Trophoblast cell (in vitro differentiated cells and primary cell): ENCODE results near the gene SPZ1.
A peak's percentile ranks its signal among the peaks of the same experiment; 100 is the strongest.

Source experiments
- DNase-seq, 2 donors: peaks; one replicate each; pipeline ENCODE4 v3.0.0-alpha.2; 2016
- H2AFZ ChIP-seq: 2 replicates; pipeline ENCODE4 v1.6.1; 2013; ENCODE audit warnings: low read length, moderate library complexity, mild to moderate bottlenecking; ENCODE audit not compliant: insufficient read depth, poor library complexity
- H2AK5ac ChIP-seq: 2 replicates; pipeline ENCODE4 v1.6.1; 2013; ENCODE audit warnings: mild to moderate bottlenecking, low read length
- H2BK120ac ChIP-seq: 2 replicates; pipeline ENCODE4 v1.6.1; 2013; ENCODE audit warnings: low read length, mild to moderate bottlenecking, moderate library complexity; ENCODE audit not compliant: insufficient read depth, poor library complexity
- H2BK12ac ChIP-seq: 2 replicates; pipeline ENCODE4 v1.6.1; 2013; ENCODE audit warnings: mild to moderate bottlenecking, low read length, moderate library complexity
- H2BK5ac ChIP-seq: 2 replicates; pipeline ENCODE4 v1.6.1; 2013; ENCODE audit warnings: low read length, low read depth, moderate library complexity, mild to moderate bottlenecking; ENCODE audit not compliant: poor library complexity
- H3K14ac ChIP-seq: 2 replicates; pipeline ENCODE4 v1.6.1; 2013; ENCODE audit warnings: mild to moderate bottlenecking, low read length
- H3K18ac ChIP-seq: 2 replicates; pipeline ENCODE4 v1.6.1; 2013; ENCODE audit warnings: mild to moderate bottlenecking, low read length
- H3K23ac ChIP-seq: 2 replicates; pipeline ENCODE4 v1.6.1; 2013; ENCODE audit warnings: low read length
- H3K27ac ChIP-seq: 2 replicates; pipeline ENCODE4 v1.5.1; 2013; ENCODE audit warnings: low read depth, mild to moderate bottlenecking, inconsistent platforms, low read length, moderate library complexity
- H3K27me3 ChIP-seq: 2 replicates; pipeline ENCODE4 v1.6.1; 2013; ENCODE audit warnings: inconsistent platforms, mild to moderate bottlenecking, low read length, moderate library complexity; ENCODE audit not compliant: insufficient read depth
- H3K36me3 ChIP-seq, 2 experiments: 1 replicate in 1 of 2; 2 replicates in 1 of 2; pipeline ENCODE4 v1.6.1; 2013; ENCODE audit warnings: low read length in 2 of 2, mild to moderate bottlenecking in 2 of 2, moderate library complexity in 1 of 2; ENCODE audit not compliant: insufficient read depth in 2 of 2, control insufficient read depth in 1 of 2
- H3K4ac ChIP-seq: 2 replicates; pipeline ENCODE4 v1.6.1; 2013; ENCODE audit warnings: low read depth, mild to moderate bottlenecking, low read length, moderate library complexity
- H3K4me1 ChIP-seq, 2 experiments: 1 replicate in 1 of 2; 2 replicates in 1 of 2; pipeline ENCODE4 v1.6.1; 2013; ENCODE audit warnings: low read length in 2 of 2, mild to moderate bottlenecking in 2 of 2, moderate library complexity in 1 of 2; ENCODE audit not compliant: insufficient read depth in 2 of 2, control insufficient read depth in 1 of 2
- H3K4me2 ChIP-seq: 2 replicates; pipeline ENCODE4 v1.6.1; 2013; ENCODE audit warnings: inconsistent platforms, mild to moderate bottlenecking, low read length, moderate library complexity
- H3K4me3 ChIP-seq: 2 replicates; pipeline ENCODE4 v1.5.1; 2013; ENCODE audit warnings: mild to moderate bottlenecking, low read depth, low read length, inconsistent platforms
- H3K79me1 ChIP-seq: one replicate; pipeline ENCODE4 v1.6.1; 2013; ENCODE audit warnings: low read length
- H3K79me2 ChIP-seq: 2 replicates; pipeline ENCODE4 v1.6.1; 2013; ENCODE audit warnings: low read length, mild to moderate bottlenecking; ENCODE audit not compliant: control insufficient read depth, insufficient read depth, poor library complexity
- H3K9ac ChIP-seq: 2 replicates; pipeline ENCODE4 v1.6.1; 2013; ENCODE audit warnings: mild to moderate bottlenecking, low read length
- H3K9me3 ChIP-seq: 2 replicates; pipeline ENCODE4 v1.6.1; 2013; ENCODE audit warnings: low read depth, mild to moderate bottlenecking, control low read depth, inconsistent platforms, low read length; ENCODE audit not compliant: insufficient read depth
- H4K12ac ChIP-seq: 2 replicates; pipeline ENCODE4 v1.6.1; 2013; ENCODE audit warnings: low read depth, mild to moderate bottlenecking, low read length, moderate library complexity
- H4K8ac ChIP-seq: 2 replicates; pipeline ENCODE4 v1.6.1; 2013; ENCODE audit warnings: low read depth, mild to moderate bottlenecking, low read length, moderate library complexity
- H4K91ac ChIP-seq: one replicate; pipeline ENCODE4 v1.6.1; 2013; ENCODE audit warnings: low read depth, mild to moderate bottlenecking, low read length, moderate library complexity
- WGBS: extraction: QIAGEN DNeasy Blood & Tissue Kit; methylation state at CpG from one replicate; pipeline ENCODE4 v1.1.7; 2013; ENCODE audit warnings: missing lambda C conversion rate; ENCODE audit not compliant: insufficient read length, insufficient coverage; ENCODE audit errors: extremely low coverage; 5-methylcytosine and 5-hydroxymethylcytosine counted together

Gene SPZ1

DNA sequence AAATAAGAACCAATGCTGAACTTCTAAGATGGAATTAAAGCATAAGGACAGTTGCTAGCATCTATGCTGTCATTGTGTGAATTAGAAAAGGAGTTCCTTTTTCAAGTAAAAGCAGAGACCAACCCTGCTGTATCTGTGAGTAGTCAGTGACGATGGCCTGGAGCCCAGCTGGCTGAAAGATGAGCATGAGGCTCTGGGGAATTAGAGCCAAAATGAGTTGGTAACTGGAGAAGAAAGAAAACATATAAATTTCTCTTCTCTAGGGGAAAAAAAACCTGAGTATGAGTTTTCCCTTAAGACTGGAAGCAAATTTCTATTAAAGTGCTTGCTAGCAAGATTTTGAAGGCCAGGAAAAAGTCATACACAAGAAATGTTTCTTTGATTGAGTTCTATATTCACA lies 1.6 kb upstream of the SPZ1 start:
- no peak overlapping the region for H3K18ac ChIP-seq

DNA sequence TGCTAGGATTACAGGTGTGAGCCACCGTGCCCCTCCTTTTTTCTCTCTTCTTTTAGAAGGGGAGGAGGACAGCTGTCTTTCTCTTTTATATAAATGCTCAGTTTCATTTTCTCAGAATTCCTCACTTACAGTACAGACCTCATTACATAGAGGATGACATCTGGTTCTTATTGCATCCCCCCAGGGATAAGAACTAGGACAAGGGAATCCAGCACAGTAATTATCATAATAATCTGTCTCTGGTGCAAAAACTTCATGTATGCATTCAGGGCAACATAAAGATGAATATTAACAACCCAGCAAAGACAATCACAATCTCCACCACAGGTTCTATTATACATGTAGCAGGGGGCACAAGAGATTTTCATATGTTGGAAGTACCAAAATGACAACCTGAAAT lies 5.1 kb downstream of the SPZ1 start:
- H3K23ac ChIP-seq, result no peak overlapping the region
- no peaks in the 10 kb centered on the region for H3K79me2 ChIP-seq
- H3K4me2 ChIP-seq, result no peak overlapping the region
- H3K18ac ChIP-seq, result no peak overlapping the region
- H3K4me1 ChIP-seq, result no peaks in the 10 kb centered on the region
- DNase-seq, result no peak
- no peak overlapping the region for H3K27ac ChIP-seq
- no peak overlapping the region for H2BK5ac ChIP-seq
- H2BK12ac ChIP-seq, result no peak overlapping the region
- H2AK5ac ChIP-seq, result no peak overlapping the region
- no peak overlapping the region for H3K9ac ChIP-seq
- H2BK120ac ChIP-seq, result no peak overlapping the region
- no peak overlapping the region for H3K14ac ChIP-seq
- no peaks in the 10 kb centered on the region for H3K36me3 ChIP-seq
- no peak overlapping the region for H4K12ac ChIP-seq
- no peak overlapping the region for H3K4me3 ChIP-seq
- WGBS, result no CpG with 5 or more reads among the region's 1 CpG
- no peaks in the 10 kb centered on the region for H3K9me3 ChIP-seq
- H3K4ac ChIP-seq, result no peak overlapping the region
- no peaks in the 10 kb centered on the region for H3K27me3 ChIP-seq
- H3K79me1 ChIP-seq, result no peaks in the 10 kb centered on the region
- H4K91ac ChIP-seq, result no peak overlapping the region
- H2AFZ ChIP-seq, result no peak overlapping the region
- H4K8ac ChIP-seq, result no peak overlapping the region

More for the DNA sequence above, 1.6 kb upstream of the SPZ1 start:
- no peaks in the 10 kb centered on the region for H3K79me1 ChIP-seq
- no peak overlapping the region for H4K12ac ChIP-seq
- H2BK120ac ChIP-seq, result no peak overlapping the region
- no peaks in the 10 kb centered on the region for H3K36me3 ChIP-seq
- no peak overlapping the region for H3K9ac ChIP-seq
- no peak overlapping the region for H3K14ac ChIP-seq
- no peaks in the 10 kb centered on the region for H3K4me1 ChIP-seq
- no peak overlapping the region for H3K27ac ChIP-seq
- H3K27me3 ChIP-seq, result no peaks in the 10 kb centered on the region
- peaks cover 2% of the 10 kb centered on the region for H3K9me3 ChIP-seq
- no peak overlapping the region for H3K23ac ChIP-seq
- H3K79me2 ChIP-seq, result no peaks in the 10 kb centered on the region
- no peak overlapping the region for H2BK12ac ChIP-seq
- H4K8ac ChIP-seq, result no peak overlapping the region
- WGBS, result no CpG with 5 or more reads among the region's 1 CpG
- no peak overlapping the region for H3K4ac ChIP-seq
- H2AFZ ChIP-seq, result no peak overlapping the region
- no peak overlapping the region for H2BK5ac ChIP-seq
- no peak overlapping the region for H3K4me3 ChIP-seq
- DNase-seq, result no peak
- no peak overlapping the region for H4K91ac ChIP-seq
- no peak overlapping the region for H2AK5ac ChIP-seq
- H3K4me2 ChIP-seq, result no peak overlapping the region

DNA sequence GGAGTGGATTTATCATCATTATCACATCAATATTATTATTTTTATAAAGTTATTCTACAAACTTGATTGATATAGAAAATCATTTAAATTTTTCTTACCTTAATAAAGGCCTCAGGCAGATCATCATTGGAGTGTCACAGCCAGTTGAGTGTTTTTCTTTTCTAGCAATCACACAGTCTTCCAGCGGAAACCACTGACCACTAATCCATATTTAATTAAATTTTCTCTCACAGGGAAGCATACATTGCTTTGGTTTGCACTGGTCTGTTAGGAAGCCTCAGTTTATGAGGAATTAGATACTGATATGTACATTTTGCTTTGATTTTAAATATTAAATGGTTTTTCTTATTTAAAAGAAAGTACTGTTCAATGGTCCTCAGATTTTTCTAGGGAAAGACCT lies 6.7 kb downstream of the SPZ1 start:
- Histone ChIP-seq H4K8ac (no peak overlapping the region), H4K12ac (no peak overlapping the region), H2BK120ac (no peak overlapping the region), H3K14ac (no peak overlapping the region), H3K9me3 (no peaks in the 10 kb centered on the region), H2AFZ (no peak overlapping the region), H4K91ac (no peak overlapping the region), H3K4me2 (no peak overlapping the region), H3K36me3 (no peaks in the 10 kb centered on the region), H2BK12ac (no peak overlapping the region), H3K4me3 (no peak overlapping the region), H3K4ac (no peak overlapping the region), H2BK5ac (no peak overlapping the region), H3K27ac (no peak overlapping the region), H3K18ac (no peak overlapping the region), H3K4me1 (no peaks in the 10 kb centered on the region), H3K27me3 (no peaks in the 10 kb centered on the region), H3K23ac (no peak overlapping the region), H3K9ac (no peak overlapping the region), H2AK5ac (no peak overlapping the region), H3K79me2 (no peaks in the 10 kb centered on the region), H3K79me1 (no peaks in the 10 kb centered on the region)
- no CpG with 5 or more reads among the region's 1 CpG for WGBS
- DNase-seq, result no peak

DNA sequence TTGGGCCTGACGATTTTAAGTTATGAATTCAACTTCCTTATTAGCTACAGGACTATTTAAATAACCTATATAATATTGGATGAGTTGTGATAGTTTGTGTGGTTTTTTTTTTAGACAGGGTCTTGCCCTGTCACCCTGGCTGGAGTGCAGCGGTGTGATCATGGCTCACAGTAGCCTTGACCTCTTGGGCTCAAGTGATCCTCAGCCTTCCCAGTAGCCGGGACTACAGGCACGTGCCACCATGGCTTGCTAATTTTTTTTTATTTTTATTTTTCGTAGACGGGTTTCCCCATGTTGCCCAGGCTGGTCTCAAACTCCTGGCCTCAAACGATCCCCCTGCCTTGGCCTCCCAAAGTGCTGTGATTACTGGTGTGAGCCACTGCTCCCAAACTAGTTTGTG lies 17.6 kb downstream of the SPZ1 start:
- WGBS, result no CpG with 5 or more reads among the region's 7 CpGs
- no peak overlapping the region for H2BK5ac ChIP-seq
- no peak overlapping the region for H3K14ac ChIP-seq
- H3K4me1 ChIP-seq, result peaks cover 0 to 2% of the 10 kb centered on the region in 2 experiments
- H2BK12ac ChIP-seq, result no peak overlapping the region
- no peak overlapping the region for H3K18ac ChIP-seq
- no peak overlapping the region for H4K8ac ChIP-seq
- no peak overlapping the region for H3K27ac ChIP-seq
- H3K9ac ChIP-seq, result no peak overlapping the region
- no peaks in the 10 kb centered on the region for H3K36me3 ChIP-seq
- H3K4ac ChIP-seq, result no peak overlapping the region
- H3K27me3 ChIP-seq, result no peaks in the 10 kb centered on the region
- peak overlapping the region; percentile 13 for H3K4me3 ChIP-seq
- DNase-seq, result no peak
- no peak overlapping the region for H4K12ac ChIP-seq
- H3K4me2 ChIP-seq, result no peak overlapping the region
- H3K23ac ChIP-seq, result no peak overlapping the region
- H3K79me1 ChIP-seq, result peaks cover under 1% of the 10 kb centered on the region
- H4K91ac ChIP-seq, result no peak overlapping the region
- no peak overlapping the region for H2AK5ac ChIP-seq
- H3K79me2 ChIP-seq, result no peaks in the 10 kb centered on the region
- no peak overlapping the region for H2BK120ac ChIP-seq
- H2AFZ ChIP-seq, result no peak overlapping the region
- H3K9me3 ChIP-seq, result no peaks in the 10 kb centered on the region
